Measurements from ENCODE around the gene JAM3. TPM values are rescaled to one million over a fixed set of nuclear protein-coding genes. Genes with fewer than 3 reads are reported as not detected.

Gene JAM3
- total RNA-seq, 4 donors from 2014 or later = 13.3 to 36.0 (median 16.8) TPM

GRCh38 chr11:134153147-134153905 is 84.5 kb downstream of the JAM3 start:
- Histone ChIP-seq H3K4me1 (no peaks in the 10 kb centered on the region), H3K9me3 (no peaks in the 10 kb centered on the region), H3K4me3 (replicated peaks in 1 of 3) (no peak overlapping the region), H3K27ac (no peak overlapping the region), H3K27me3 (no peaks in the 10 kb centered on the region), H3K36me3 (peaks cover 8 to 50% of the 10 kb centered on the region in 2 donors)
- WGBS, 2 donors = 90 to 95% methylated on average over 26 to 30 of the region's 30 CpGs
- TF ChIP-seq POLR2A (IDR thresholded peaks at IDR 0.05) = no peak
- no peak for DNase-seq
- intact Hi-C loops (cut with DNase I) = no loop called here

- WGBS, 2 donors = 93 to 94% methylated on average over 8 of the region's 11 CpGs
- Histone ChIP-seq H3K4me3 (replicated peaks in 1 of 3) (no peak overlapping the region), H3K4me1 (no peaks in the 10 kb centered on the region), H3K9me3 (no peaks in the 10 kb centered on the region), H3K27ac (no peak overlapping the region), H3K36me3 (peaks cover 4 to 50% of the 10 kb centered on the region in 2 donors), H3K27me3 (no peaks in the 10 kb centered on the region)
- intact Hi-C loops (cut with DNase I) = no loop called here
- TF ChIP-seq CTCF (IDR thresholded peaks at IDR 0.05) (no peak), POLR2A (IDR thresholded peaks at IDR 0.05) (no peak)
- DNase-seq = no peak
These were observed 85.6 kb downstream of the JAM3 start for GRCh38 chr11:134154441-134154840.

- Histone ChIP-seq H3K27me3 (no peaks in the 10 kb centered on the region), H3K4me1 (no peaks in the 10 kb centered on the region), H3K9me3 (no peaks in the 10 kb centered on the region), H3K4me3 (replicated peaks in 1 of 3) (no peak overlapping the region), H3K36me3 (peaks cover 12 to 47% of the 10 kb centered on the region in 2 donors), H3K27ac (no peak overlapping the region)
- TF ChIP-seq CTCF (IDR thresholded peaks at IDR 0.05) (no peak), POLR2A (IDR thresholded peaks at IDR 0.05) (no peak)
- 90 to 95% methylated on average over 16 of the region's 16 CpGs for WGBS, 2 donors
- DNase-seq = no peak
- intact Hi-C loops (cut with DNase I) = no loop called here
These were observed 86.6 kb downstream of the JAM3 start for GRCh38 chr11:134155456-134155855.

DNA sequence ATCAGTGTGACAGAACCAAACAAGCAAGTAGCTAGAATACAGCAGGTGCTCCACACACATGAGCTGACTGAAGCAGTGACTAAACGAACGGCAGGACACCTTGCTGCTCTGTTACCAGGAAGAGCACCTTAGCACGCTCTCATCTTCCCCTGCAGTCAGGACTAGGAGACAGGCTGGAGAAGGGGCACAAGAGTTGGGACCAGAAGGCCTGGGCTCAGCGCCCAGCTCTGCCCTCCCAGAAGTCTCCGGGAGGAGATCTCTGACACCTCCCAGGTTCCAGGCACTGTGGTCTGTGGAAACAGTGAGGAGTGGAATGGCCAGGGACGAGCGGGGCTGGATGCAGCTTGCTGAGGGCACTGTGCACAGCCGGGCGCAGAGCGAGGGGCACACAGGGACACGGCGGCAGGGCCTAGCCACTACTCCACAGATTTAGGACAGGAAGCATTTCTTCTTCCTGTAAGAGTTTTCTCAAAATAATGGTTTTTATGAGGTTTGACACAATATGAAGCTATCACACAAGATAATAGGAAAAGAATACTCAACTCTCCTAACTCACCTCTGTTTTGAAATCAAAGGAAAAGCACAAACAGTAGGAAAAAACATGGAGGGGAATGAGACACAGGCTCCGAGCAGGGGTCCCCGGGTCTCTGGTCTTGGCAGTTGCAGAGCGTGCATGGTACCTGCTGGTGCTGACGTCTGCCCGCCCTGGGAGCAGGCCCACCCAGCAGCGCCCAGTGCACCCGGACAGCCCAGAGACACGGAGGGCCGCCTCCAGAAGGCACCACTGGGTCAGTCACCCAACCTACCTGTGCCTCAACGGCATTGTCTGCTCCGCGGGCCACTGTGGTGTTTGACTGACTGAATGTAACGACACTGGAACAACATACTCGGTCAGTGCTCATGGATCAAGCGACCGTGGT is 87.3 kb downstream of the JAM3 start:
- Histone ChIP-seq H3K27ac (no peak overlapping the region), H3K36me3 (peaks cover 20 to 49% of the 10 kb centered on the region in 2 donors), H3K27me3 (no peaks in the 10 kb centered on the region), H3K4me1 (no peaks in the 10 kb centered on the region), H3K9me3 (no peaks in the 10 kb centered on the region), H3K4me3 (replicated peaks in 1 of 3) (no peak overlapping the region)
- 93% methylated on average over 18 to 24 of the region's 28 CpGs for WGBS, 2 donors
- no peak for DNase-seq
- intact Hi-C loops (cut with DNase I) = no loop called here
- TF ChIP-seq POLR2A (IDR thresholded peaks at IDR 0.05) (no peak), CTCF (IDR thresholded peaks at IDR 0.05) (no peak)

GRCh38 chr11:134157451-134157850 is 88.6 kb downstream of the JAM3 start:
- intact Hi-C loops (cut with DNase I) = no loop called here
- Histone ChIP-seq H3K27me3 (no peaks in the 10 kb centered on the region), H3K4me3 (replicated peaks in 1 of 3) (no peak overlapping the region), H3K4me1 (no peaks in the 10 kb centered on the region), H3K9me3 (no peaks in the 10 kb centered on the region), H3K27ac (no peak overlapping the region), H3K36me3 (peaks cover 24 to 49% of the 10 kb centered on the region in 2 donors)
- no peak for DNase-seq
- WGBS, 2 donors = 82 to 86% methylated on average over 4 of the region's 4 CpGs
- TF ChIP-seq POLR2A (IDR thresholded peaks at IDR 0.05) (no peak), CTCF (IDR thresholded peaks at IDR 0.05) (no peak)
